Measurements from ENCODE around the gene MTR.

DNA sequence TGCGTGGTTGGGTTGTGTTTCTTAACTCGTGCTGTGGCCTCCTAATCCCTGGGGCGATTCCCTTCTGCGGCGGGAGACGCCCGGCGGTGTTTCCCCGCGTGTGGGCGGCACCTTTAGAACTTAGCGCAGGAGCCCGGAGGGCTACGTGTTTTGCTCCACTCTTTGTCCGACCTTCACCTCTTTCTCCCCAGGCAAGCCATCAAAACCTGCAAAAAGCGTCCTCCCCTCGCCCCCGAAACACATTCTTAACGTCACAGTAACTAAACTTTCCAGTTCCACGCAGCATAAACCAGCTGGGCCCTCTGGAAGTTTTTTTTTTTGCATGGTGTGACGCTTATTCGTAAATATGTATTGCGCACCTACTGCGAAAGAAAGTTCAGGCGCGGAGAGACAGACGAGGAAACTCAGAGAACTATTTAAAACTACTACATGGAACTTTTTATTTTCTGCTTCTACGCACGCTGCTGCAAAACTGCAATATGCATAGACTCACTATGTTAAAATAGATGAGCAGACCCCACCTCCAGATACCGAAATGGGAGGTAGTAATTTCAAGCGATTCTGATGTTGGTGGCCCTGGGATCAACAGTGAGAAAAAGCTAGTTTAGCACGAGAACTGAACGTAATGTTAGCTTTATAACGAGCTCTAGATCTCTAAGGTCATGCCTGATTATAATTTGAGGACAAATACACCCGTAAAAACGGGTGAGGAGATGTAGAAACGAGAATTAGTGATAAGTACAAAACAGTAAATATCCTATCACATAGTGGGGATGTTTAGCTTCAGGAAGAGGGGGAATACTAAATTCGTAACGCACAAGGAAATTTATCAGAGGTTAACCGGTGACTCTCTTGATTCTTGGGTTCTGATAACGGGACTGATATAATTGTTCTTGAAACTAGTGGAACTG is 920 bp downstream of the MTR start:
- TF ChIP-seq, protein P1, sequence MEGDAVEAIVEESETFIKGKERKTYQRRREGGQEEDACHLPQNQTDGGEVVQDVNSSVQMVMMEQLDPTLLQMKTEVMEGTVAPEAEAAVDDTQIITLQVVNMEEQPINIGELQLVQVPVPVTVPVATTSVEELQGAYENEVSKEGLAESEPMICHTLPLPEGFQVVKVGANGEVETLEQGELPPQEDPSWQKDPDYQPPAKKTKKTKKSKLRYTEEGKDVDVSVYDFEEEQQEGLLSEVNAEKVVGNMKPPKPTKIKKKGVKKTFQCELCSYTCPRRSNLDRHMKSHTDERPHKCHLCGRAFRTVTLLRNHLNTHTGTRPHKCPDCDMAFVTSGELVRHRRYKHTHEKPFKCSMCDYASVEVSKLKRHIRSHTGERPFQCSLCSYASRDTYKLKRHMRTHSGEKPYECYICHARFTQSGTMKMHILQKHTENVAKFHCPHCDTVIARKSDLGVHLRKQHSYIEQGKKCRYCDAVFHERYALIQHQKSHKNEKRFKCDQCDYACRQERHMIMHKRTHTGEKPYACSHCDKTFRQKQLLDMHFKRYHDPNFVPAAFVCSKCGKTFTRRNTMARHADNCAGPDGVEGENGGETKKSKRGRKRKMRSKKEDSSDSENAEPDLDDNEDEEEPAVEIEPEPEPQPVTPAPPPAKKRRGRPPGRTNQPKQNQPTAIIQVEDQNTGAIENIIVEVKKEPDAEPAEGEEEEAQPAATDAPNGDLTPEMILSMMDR (IDR thresholded peaks at IDR 0.05; ENCODE audit: low read depth, low read length) = no peak
- TF ChIP-seq EZH2phosphoT487 (IDR thresholded peaks at IDR 0.05; ENCODE audit: low read depth) = no peak
